Upper lobe of left lung (tissue), 4 donors: ENCODE results near the gene SHC1.

Source experiments
- POLR2A ChIP-seq, 4 donors: fragments of 450-650 bp; IDR thresholded peaks; one replicate each; pipeline ENCODE4 v1.5.1; 2016 to 2017; ENCODE audit warnings: antibody characterized with exemption in 4 of 4, mild to moderate bottlenecking in 2 of 4
- TF ChIP-seq, protein P1 (sequence below), 6 experiments: fragments of 450-650 bp in 4 of 6; fragments of 200-600 bp in 2 of 6; sonication (generic) in 2 of 6; IDR thresholded peaks; one replicate each; pipeline ENCODE4 v1.5.1; 2016 to 2019; ENCODE audit warnings: antibody characterized with exemption in 6 of 6

DNA sequence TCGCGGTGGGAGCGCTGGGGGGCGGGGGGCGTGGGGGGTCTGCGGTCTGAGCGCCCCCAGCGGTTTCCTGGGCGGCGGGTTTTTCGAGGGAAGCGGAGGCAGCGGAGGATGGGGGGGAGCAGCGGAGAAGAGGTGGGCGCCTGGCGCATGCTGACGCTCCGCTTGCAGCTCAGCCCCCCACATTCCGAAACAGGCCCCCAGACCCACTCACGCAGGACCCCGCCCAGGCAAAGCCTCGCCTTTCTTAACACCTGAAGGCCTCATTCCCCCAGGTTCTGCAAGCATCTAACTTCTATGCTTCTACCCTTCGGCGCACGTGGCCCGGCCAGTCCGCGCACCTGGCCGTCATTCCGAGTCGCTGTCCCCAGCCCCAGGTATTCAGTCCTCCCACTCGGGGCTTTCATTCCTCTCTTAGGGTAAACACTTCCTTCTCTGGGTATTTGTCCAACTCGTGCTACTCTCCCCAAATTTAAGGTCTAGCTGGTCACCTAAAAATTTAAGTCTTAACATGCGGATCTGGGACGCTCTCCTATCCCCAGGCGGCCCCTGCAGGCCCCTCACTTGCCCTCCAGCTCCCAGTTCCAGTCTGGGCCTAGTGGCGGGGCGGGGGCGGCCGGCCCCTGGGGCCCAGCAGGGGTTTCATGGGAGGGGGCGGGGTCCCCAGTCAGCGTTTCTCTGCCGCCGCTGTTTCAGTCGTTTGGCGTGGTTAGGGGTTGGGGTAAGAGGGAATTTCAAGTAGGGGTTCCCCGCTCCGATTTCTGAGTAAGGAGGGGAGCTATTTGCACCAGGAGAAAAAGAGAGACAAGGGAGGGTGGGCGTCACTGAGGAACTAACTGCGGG, 29.2 kb upstream of the SHC1 start:
- TF ChIP-seq POLR2A (IDR thresholded peaks at IDR 0.05) = no peak
- TF ChIP-seq, protein P1, sequence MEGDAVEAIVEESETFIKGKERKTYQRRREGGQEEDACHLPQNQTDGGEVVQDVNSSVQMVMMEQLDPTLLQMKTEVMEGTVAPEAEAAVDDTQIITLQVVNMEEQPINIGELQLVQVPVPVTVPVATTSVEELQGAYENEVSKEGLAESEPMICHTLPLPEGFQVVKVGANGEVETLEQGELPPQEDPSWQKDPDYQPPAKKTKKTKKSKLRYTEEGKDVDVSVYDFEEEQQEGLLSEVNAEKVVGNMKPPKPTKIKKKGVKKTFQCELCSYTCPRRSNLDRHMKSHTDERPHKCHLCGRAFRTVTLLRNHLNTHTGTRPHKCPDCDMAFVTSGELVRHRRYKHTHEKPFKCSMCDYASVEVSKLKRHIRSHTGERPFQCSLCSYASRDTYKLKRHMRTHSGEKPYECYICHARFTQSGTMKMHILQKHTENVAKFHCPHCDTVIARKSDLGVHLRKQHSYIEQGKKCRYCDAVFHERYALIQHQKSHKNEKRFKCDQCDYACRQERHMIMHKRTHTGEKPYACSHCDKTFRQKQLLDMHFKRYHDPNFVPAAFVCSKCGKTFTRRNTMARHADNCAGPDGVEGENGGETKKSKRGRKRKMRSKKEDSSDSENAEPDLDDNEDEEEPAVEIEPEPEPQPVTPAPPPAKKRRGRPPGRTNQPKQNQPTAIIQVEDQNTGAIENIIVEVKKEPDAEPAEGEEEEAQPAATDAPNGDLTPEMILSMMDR (IDR thresholded peaks at IDR 0.05) = no peak
